Activated CD8-positive, alpha-beta T cell treated with anti-CD3 and anti-CD28 coated beads, Interleukin-2, amount 10 ng/mL, durations not matched to agents 7 days and 5 days (primary cell): Measurements from ENCODE around the gene PAM16. TPM values are rescaled to one million over a fixed set of nuclear protein-coding genes. Genes with fewer than 3 reads are reported as not detected.

Experiments
- ATAC-seq: fragments of 150-1000 bp; cut with Tn5 transposase; one replicate; pipeline ENCODE4 v1.10.0; 2021; ENCODE audit warnings: moderate library complexity
- CTCF ChIA-PET: fragments of 350-600 bp; sonication (Branson Sonifier 250); formaldehyde crosslinking; loops from one replicate; lab custom pipeline; 2021; ENCODE audit warnings: antibody characterized with exemption; lab: Charles Lee
- POLR2A ChIA-PET: fragments of 350-600 bp; sonication (Branson Sonifier 250); formaldehyde crosslinking; loops from one replicate; lab custom pipeline; 2021; ENCODE audit warnings: antibody characterized with exemption; lab: Charles Lee
- DNase-seq: peaks from one replicate; pipeline ENCODE4 v3.0.0-alpha.2; 2020
- H3K27ac Mint-ChIP-seq: one replicate; pipeline ENCODE4 v1.8.0; 2021; ENCODE audit warnings: mild to moderate bottlenecking, mixed read lengths
- H3K27me3 Mint-ChIP-seq: one replicate; pipeline ENCODE4 v1.8.0; 2021; ENCODE audit warnings: low read depth, mixed read lengths
- H3K36me3 Mint-ChIP-seq: one replicate; pipeline ENCODE4 v1.8.0; 2021; ENCODE audit warnings: low read depth, mixed read lengths
- H3K4me1 Mint-ChIP-seq: one replicate; pipeline ENCODE4 v1.8.0; 2021; ENCODE audit warnings: low read depth, mixed read lengths
- H3K4me3 Mint-ChIP-seq: one replicate; pipeline ENCODE4 v1.8.0; 2021; ENCODE audit warnings: mild to moderate bottlenecking, mixed read lengths
- H3K9me3 Mint-ChIP-seq: one replicate; pipeline ENCODE4 v1.8.0; 2022; ENCODE audit warnings: mixed read lengths; ENCODE audit not compliant: insufficient read depth
- total RNA-seq, 2 experiments: library from RNA; stranded (reverse); gene quantifications; one replicate each; pipeline ENCODE4 v1.2.3, GENCODE V29; 2021

Gene PAM16
- total RNA-seq, 2 experiments from 2014 or later, result 33.3 to 40.3 TPM

DNA sequence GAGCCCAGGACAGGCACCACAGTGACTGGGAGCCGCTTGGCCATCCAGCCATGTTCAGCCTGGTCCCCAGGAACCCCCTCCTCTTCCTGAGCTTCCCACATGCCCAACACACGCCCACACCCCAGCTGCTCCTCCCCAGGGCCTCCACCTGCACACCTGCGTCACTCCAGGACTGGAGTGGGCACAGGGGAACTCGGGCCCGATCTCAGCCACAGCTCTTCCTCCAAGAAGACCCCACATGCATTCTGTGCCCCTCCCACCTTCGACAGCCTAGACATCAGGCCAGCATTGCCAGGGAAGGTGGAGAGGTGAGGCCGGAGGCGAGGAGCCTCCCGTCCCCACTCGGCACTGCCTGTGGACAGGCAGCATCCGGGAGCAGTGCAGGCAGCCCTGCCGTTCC, 14.5 kb upstream of the PAM16 start:
- Mint-ChIP-seq H3K4me1 (no peaks in the 10 kb centered on the region), H3K4me3 (no peak overlapping the region), H3K9me3 (no peaks in the 10 kb centered on the region), H3K27ac (no peak overlapping the region), H3K27me3 (no peaks in the 10 kb centered on the region), H3K36me3 (peaks cover 26% of the 10 kb centered on the region)
- no peak for DNase-seq
- no peak for ATAC-seq
- ChIA-PET POLR2A (interaction anchor here (1.0 kb wide), 1 partner anchor 13 kb away, joined by 3 read pairs; no protein-coding TSS in a partner anchor), CTCF (no interaction called here)

DNA sequence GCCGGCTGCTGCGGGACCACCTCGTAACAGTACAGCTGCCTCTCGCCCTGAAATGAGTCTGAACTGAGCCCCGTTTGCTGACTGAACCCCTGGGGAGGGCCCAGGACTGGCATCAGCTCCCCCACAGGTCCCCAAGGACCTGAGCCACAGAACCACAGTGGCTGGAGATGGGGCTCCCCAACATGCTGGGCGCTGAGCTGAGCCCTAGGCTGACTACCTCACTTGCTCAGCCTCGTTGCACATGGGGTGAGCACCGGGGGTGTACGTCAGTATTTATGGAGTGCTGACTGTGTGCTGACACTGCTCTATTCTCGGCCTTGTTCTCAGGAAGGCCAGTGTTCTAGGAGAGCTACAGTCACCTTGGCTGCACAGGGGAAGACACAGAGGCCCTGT, 13.9 kb upstream of the PAM16 start:
- ATAC-seq (no peak), DNase-seq (no peak)
- no peaks in the 10 kb centered on the region for H3K27me3 Mint-ChIP-seq
- H3K36me3 Mint-ChIP-seq, result peaks cover 31% of the 10 kb centered on the region
- no peaks in the 10 kb centered on the region for H3K4me1 Mint-ChIP-seq
- CTCF ChIA-PET, result interaction anchor here (2.4 kb wide), 1 partner anchor 37 kb away, joined by 6 read pairs; no protein-coding TSS in a partner anchor
- H3K9me3 Mint-ChIP-seq, result no peaks in the 10 kb centered on the region
- no peak overlapping the region for H3K4me3 Mint-ChIP-seq
- POLR2A ChIA-PET, result no interaction called here
- no peak overlapping the region for H3K27ac Mint-ChIP-seq

DNA sequence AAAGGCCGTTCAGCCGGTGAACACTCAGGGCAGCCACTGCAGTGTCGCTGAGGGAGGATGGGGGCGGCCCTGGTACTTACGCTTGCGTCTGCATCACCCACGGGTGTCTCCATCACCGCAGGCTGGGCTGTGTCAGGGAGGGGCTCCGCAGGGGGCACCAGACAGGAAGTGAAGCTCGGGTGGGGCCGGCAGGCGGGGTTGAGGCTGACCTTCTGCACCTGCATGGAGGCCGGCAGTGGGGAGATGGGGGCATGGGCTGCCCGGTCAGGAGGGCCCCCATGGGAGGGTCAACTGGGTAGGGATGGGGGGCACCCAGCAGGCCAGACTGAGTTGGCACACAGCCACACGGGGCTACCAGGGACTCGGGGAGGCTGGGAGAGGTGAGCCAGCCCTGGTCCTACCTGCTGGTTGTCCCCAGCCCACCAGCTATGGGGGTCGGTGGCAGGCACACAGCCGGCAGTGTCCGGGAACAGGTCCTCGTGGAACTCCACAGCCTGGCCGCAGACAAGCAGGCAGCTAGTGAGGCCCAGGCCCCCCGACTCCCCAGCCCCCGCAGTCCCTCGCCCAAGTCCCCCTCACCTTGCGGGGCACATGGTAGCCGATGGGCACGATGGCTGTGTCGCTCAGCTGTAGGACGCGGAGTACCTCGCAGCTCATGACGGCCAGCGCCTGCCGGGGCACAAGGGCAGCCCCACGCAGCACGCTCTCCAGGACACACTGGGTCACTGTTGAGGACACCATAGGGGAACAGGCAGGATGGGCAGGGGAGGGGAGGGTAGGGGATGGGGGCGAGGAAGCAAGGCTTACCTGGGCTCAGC, 13.3 kb upstream of the PAM16 start:
- Mint-ChIP-seq H3K4me1 (no peaks in the 10 kb centered on the region), H3K27ac (no peak overlapping the region), H3K4me3 (no peak overlapping the region), H3K9me3 (no peaks in the 10 kb centered on the region), H3K27me3 (no peaks in the 10 kb centered on the region), H3K36me3 (peaks cover 31% of the 10 kb centered on the region)
- ChIA-PET POLR2A (no interaction called here), CTCF (interaction anchor here (2.4 kb wide), 1 partner anchor 38 kb away, joined by 6 read pairs; no protein-coding TSS in a partner anchor)
- DNase-seq (no peak), ATAC-seq (no peak)

DNA sequence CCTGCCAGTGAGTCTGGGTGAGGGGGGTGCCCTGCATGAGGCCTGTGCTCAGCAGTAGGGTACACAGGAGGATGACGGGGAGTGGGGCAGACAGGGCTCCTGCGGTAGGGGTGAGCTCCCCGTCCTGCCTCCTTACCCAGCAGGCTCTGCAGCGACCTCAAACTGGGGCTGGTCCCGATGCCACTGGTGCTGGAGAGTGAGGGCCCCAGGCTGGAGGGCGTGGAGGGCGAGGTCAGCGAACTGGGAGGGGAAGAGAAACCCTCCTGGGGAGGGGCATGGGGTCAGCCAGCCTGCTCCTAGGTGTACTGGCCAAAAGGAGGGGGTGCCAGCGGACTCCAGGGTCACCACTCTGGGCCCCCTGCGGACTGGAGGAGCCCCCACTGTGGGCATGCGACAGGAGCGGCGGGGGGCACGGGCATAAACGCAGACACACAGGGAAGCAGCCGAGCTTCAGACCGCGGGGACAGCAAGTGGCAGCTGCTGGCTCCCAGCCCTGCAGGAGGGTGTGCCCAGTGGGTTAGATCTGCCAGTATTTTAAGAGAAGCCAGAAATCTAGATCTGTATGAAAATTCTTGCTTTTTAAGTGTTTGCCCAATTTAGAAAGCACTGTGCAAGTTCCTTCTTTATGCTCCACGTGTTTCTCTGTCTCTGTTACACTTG, 11.5 kb upstream of the PAM16 start:
- DNase-seq (no peak), ATAC-seq (no peak)
- CTCF ChIA-PET, result interaction anchor here (2.4 to 4.5 kb wide), 2 partner anchors 40 kb away, joined by 6 to 23 read pairs; no protein-coding TSS in a partner anchor
- H3K4me1 Mint-ChIP-seq, result no peaks in the 10 kb centered on the region
- peaks cover 42% of the 10 kb centered on the region for H3K36me3 Mint-ChIP-seq
- no peak overlapping the region for H3K4me3 Mint-ChIP-seq
- POLR2A ChIA-PET, result interaction anchor here (1.1 kb wide), 1 partner anchor 11 kb away, joined by 3 read pairs; no protein-coding TSS in a partner anchor
- no peaks in the 10 kb centered on the region for H3K9me3 Mint-ChIP-seq
- H3K27ac Mint-ChIP-seq, result no peak overlapping the region
- H3K27me3 Mint-ChIP-seq, result no peaks in the 10 kb centered on the region

DNA sequence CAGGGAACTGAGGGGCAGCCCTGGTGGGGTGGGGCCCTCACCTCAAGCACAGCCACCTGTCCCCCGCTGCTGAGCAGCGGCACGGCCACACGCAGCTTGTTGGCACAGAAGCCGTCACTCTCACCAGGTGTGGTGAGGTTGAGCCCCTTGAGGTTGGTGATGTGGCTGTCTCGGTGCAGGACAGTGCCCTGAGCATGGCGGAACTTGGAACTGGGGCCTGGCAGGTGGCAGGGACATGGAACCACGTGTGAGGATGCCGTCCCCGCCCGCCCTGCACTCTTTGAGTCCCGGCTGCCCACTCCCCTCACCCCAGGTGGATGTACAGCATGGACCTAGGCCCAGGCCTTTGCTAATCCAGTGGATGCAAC, 10.8 kb upstream of the PAM16 start:
- peaks cover 40% of the 10 kb centered on the region for H3K36me3 Mint-ChIP-seq
- ATAC-seq, result no peak
- POLR2A ChIA-PET, result interaction anchor here (1.1 kb wide), 1 partner anchor 10 kb away, joined by 3 read pairs; no protein-coding TSS in a partner anchor

DNA sequence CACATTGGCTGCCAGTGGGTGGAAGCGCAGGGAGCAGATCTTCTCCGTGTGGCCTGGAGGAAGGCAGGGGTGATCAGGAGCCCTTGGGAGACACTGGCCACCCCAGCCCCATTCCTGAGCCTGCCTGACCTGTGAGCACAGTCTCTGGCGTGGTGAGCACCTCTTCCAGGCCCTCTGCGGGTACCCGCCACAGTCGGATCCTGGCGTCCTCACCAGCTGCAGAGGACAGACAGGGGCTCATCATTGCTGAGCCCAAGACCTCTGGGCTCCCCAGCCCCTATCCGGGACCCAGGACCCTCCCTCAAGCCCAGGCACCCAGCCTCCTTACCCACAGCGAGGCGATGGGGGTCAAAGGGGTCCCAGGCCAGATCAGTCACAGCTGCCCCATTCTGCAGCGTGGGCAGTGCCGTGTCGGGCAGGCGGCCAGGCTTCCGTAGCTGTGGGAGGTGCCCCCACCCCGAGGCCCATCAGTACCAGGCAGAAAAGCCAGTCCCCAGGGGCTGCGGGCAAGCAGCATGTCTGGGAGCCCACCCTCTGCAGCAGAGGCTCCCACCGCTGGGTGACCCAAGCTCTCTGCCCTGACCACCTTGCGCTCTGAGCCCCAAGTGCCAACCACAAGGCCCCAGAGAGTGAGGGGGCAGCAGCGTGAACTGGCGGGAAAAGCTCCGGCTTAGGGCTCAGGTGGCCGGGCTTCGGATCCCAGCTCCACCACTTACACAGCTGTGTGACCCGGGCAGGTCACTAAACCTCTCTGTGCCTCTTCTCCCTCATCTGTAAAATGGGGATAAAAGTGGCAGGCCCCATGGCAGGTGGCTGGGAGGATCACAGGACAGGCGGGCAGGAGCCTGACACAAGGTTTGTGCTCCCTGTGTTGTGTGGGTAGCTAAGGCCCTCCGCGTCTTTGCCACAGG, 10.2 kb upstream of the PAM16 start:
- H3K36me3 Mint-ChIP-seq, result peaks cover 42% of the 10 kb centered on the region
- CTCF ChIA-PET, result interaction anchor here (0.8 to 4.5 kb wide), 2 partner anchors 41 to 100 kb away, joined by 3 to 23 read pairs; no protein-coding TSS in a partner anchor
- no peaks in the 10 kb centered on the region for H3K4me1 Mint-ChIP-seq

More for the DNA sequence above, 10.8 kb upstream of the PAM16 start:
- CTCF ChIA-PET, result interaction anchor here (0.8 to 4.5 kb wide), 2 partner anchors 41 to 101 kb away, joined by 3 to 23 read pairs; no protein-coding TSS in a partner anchor
- Mint-ChIP-seq H3K9me3 (no peaks in the 10 kb centered on the region), H3K27ac (no peak overlapping the region), H3K4me3 (no peak overlapping the region), H3K4me1 (no peaks in the 10 kb centered on the region), H3K27me3 (no peaks in the 10 kb centered on the region)
- DNase-seq, result no peak

DNA sequence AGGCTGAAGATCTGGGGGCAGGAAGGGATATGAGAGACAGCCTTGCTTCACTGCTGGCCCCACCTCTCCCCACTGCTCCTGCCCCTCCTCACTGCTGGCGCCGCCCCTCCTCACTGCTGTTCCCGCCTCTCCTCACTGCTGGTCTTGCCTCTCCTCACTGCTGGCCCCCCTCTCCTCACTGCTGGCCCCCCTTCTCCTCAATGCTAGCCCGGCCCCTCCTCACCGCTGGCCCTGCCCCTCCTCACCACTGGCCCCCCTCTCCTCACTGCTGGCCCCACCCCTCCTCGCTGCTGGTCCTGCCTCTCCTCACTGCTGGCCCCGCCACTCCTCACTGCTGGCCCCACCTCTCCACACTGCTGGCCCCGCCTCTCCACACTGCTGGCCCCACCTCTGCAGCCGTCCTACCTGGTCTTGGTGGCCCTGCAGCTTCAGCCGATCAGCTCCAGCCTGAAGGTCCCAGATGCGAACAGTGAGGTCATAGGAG, 9.5 kb upstream of the PAM16 start:
- ChIA-PET POLR2A (interaction anchor here (0.7 kb wide), 1 partner anchor 156 kb away, joined by 3 read pairs; no protein-coding TSS in a partner anchor), CTCF (interaction anchor here (4.5 kb wide), 1 partner anchor 42 kb away, joined by 23 read pairs; no protein-coding TSS in a partner anchor)
- no peak overlapping the region for H3K27ac Mint-ChIP-seq
- ATAC-seq, result peak; percentile 40
- H3K9me3 Mint-ChIP-seq, result no peaks in the 10 kb centered on the region
- no peak overlapping the region for H3K4me3 Mint-ChIP-seq
- DNase-seq, result no peak
- no peaks in the 10 kb centered on the region for H3K4me1 Mint-ChIP-seq
- H3K36me3 Mint-ChIP-seq, result peaks cover 39% of the 10 kb centered on the region
- H3K27me3 Mint-ChIP-seq, result no peaks in the 10 kb centered on the region

More for the DNA sequence above, 10.2 kb upstream of the PAM16 start:
- H3K9me3 Mint-ChIP-seq, result no peaks in the 10 kb centered on the region
- no peak for DNase-seq
- no peak overlapping the region for H3K4me3 Mint-ChIP-seq
- H3K27me3 Mint-ChIP-seq, result no peaks in the 10 kb centered on the region
- POLR2A ChIA-PET, result interaction anchor here (1.1 kb wide), 1 partner anchor 10 kb away, joined by 3 read pairs; no protein-coding TSS in a partner anchor
- no peak for ATAC-seq
- H3K27ac Mint-ChIP-seq, result no peak overlapping the region

DNA sequence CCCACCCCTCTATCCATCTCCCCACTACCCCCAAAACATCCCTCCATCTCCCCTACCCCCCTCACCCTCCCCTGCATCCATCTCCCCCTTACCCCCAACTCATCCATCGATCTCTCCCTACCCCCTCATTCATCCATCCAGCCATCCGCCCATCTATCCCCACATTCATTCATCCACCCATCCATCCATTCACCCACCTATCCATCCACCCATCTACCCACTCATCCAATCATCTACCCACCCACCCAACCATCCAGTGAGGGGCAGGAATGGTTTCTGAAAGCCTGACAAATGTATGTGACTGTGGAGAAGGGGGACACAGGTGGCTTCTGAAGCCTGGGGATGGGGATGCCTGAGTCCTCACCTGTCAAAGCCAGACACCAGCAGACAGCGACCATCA, 8.8 kb upstream of the PAM16 start:
- ChIA-PET POLR2A (interaction anchor here (0.7 to 1.1 kb wide), 2 partner anchors 51 to 155 kb away, joined by 3 read pairs; no protein-coding TSS in a partner anchor), CTCF (interaction anchor here (0.8 to 4.5 kb wide), 7 partner anchors 11 to 77 kb away, joined by 3 to 23 read pairs (median 3); partner anchors contain the start of gene VASN)
- H3K27me3 Mint-ChIP-seq, result no peaks in the 10 kb centered on the region
- H3K4me3 Mint-ChIP-seq, result no peak overlapping the region
- H3K9me3 Mint-ChIP-seq, result no peaks in the 10 kb centered on the region
- no peak overlapping the region for H3K27ac Mint-ChIP-seq
- H3K36me3 Mint-ChIP-seq, result peaks cover 39% of the 10 kb centered on the region
- DNase-seq (no peak), ATAC-seq (no peak)
- H3K4me1 Mint-ChIP-seq, result no peaks in the 10 kb centered on the region

DNA sequence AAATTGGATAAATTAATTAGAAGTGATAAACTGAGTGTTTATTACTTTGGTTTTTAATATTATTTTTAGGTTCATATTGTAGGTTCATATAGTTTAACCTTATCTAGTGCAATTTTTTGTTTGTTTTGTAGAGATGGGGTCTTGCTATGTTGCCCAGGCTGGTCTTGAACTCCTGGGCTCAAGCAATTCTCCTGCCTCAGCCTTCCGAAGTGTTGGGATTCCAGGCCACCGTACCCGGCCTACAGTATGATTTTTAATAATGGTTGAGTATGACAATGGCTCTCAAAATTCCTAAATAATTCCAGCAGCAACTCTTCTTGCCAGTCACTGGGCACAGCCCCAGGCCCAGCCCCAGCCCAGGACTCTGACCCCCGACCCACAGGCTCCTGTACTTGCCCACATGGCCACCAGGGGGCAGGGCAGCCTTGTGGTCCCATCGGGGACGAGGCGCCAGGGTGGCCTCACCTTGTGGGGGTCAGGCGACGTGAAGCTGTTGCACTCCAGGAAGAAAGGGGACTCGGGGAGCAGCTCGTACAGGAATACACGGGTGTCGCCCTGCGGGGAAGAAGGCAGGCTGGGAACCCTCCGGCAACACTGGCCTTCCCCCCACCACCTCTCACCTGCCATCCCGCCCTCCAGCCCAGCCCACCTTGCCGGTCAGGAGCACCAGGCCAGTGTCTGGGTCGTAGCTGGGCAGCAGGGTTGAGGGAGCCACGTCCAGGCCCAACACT, 7.9 kb upstream of the PAM16 start:
- Mint-ChIP-seq H3K27me3 (no peaks in the 10 kb centered on the region), H3K4me1 (no peaks in the 10 kb centered on the region), H3K4me3 (no peak overlapping the region), H3K36me3 (peaks cover 43% of the 10 kb centered on the region), H3K27ac (peak overlapping the region; percentile 55), H3K9me3 (no peaks in the 10 kb centered on the region)
- peak; percentile 68 for DNase-seq
- ChIA-PET POLR2A (interaction anchor here (1.1 kb wide), 1 partner anchor 50 kb away, joined by 3 read pairs; no protein-coding TSS in a partner anchor), CTCF (interaction anchor here (0.6 to 4.5 kb wide), 8 partner anchors 12 to 304 kb away, joined by 3 to 23 read pairs (median 3); partner anchors contain the start of gene VASN)
- ATAC-seq, result peak; percentile 69

DNA sequence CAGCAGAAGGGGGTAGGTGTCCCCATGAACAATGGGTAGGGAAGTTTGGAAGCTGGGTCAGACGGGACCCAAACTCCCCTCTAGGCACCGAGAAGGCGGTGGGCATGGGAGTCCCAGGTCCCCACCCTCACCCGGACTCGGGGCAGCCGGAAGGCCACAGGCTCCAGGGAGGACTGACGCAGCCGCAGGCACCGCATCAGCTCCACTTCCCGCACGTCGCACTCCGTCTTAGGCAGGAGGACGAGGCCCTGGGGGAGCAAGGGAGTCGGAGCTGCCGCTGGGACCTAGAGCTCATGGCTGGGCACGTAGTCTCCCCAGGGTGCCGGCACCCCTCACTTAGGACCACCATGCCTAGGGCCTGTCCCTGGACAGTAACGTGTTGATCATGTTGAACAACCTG, 7.1 kb upstream of the PAM16 start:
- ChIA-PET POLR2A (interaction anchor here (0.6 kb wide), 1 partner anchor 57 kb away, joined by 3 read pairs; no protein-coding TSS in a partner anchor), CTCF (interaction anchor here (4.5 kb wide), 1 partner anchor 44 kb away, joined by 23 read pairs; no protein-coding TSS in a partner anchor)
- ATAC-seq (no peak), DNase-seq (no peak)
- no peaks in the 10 kb centered on the region for H3K27me3 Mint-ChIP-seq
- no peak overlapping the region for H3K4me3 Mint-ChIP-seq
- H3K4me1 Mint-ChIP-seq, result no peaks in the 10 kb centered on the region
- H3K36me3 Mint-ChIP-seq, result peaks cover 45% of the 10 kb centered on the region
- no peaks in the 10 kb centered on the region for H3K9me3 Mint-ChIP-seq
- no peak overlapping the region for H3K27ac Mint-ChIP-seq
